ENCODE measurements around the gene APOD. TPM values are rescaled to one million over a fixed set of nuclear protein-coding genes. Genes with fewer than 3 reads are reported as not detected.
A peak's percentile ranks its signal among the peaks of the same experiment; 100 is the strongest.
"Not testable (repeated sequence)": the region's sequence is repeated elsewhere in the genome, so short reads cannot be mapped to it uniquely, and the experiment has no call there.

APOD gene
- total and polyA plus RNA-seq, 9 of the 15 experiments (the other 6 are each of a cell fraction or from before 2014, with no cell fraction given) = 0.18 to 0.50 (median 0.35) TPM; not detected in 1

DNA sequence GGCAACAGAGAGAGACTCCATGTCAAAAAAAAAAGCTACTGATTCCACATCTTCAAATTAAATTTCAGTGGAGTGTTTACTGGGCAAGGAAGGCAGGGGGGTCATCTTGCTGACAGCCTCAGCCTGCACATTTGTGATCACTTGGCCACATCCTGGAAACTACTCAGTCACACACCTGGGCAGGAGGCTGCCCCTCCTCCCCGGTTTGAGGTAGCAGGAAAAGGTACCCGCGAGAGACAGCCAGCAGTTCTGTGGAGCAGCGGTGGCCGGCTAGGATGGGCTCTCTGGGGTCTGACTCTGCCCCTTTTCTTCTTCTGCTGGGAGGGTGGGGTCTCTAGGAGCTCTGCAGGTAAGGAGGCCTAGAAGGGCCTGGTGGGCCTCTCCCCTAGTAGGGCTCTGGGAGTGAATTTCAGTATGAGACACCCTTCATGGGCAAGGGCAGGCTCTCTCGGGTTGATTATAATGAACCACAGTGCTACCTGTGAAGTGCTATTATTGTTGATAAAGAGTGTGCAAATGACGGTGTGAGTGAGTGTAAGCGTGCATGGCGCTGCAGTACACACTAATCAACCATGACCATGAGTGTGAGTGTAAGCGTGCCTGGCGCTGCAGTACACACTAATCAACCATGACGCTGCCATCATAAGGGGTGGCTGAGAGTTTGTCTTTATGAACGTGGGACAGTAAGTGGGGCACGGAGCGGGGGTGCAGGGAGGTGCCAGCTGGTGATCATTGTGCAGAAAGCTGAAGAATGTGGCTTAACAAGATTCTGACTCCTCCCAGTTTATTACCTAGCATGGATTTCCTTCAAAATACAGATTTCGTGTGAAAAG, 31.1 kb upstream of the APOD start:
- not testable (repeated sequence) for H4K20me1 ChIP-seq (replicated peaks; ENCODE audit: control insufficient read depth, insufficient read depth, low read length); H3K79me2 ChIP-seq (ENCODE audit: control insufficient read depth, insufficient read depth, low read length); FAIRE-seq; H3K4me2 ChIP-seq (ENCODE audit: insufficient read depth, low read length); BruUV-seq (replicated peaks); H3K4me3 ChIP-seq; H3K27ac ChIP-seq (ENCODE audit: extremely low read depth, low read depth, low read length); H3K9me3 ChIP-seq (replicated peaks; ENCODE audit: control insufficient read depth, insufficient read depth, low read depth, low read length); DNase-seq (ENCODE audit: extremely low read depth in 1 of 4, low spot score in 3 of 4); ATAC-seq; H2AFZ ChIP-seq (ENCODE audit: low read depth, low read length); H3K9me1 ChIP-seq (ENCODE audit: control insufficient read depth, insufficient read depth, low read length); H3K36me3 ChIP-seq (ENCODE audit: control insufficient read depth, insufficient read depth, low read length); H3K4me1 ChIP-seq (replicated peaks in 1 of 2; ENCODE audit: control insufficient read depth in 2 of 2, insufficient read depth in 2 of 2, low read length in 2 of 2); H3K9ac ChIP-seq (ENCODE audit: insufficient read depth in 1 of 2, low read depth in 2 of 2, low read length in 2 of 2)
- peaks cover 5 to 23% of the 10 kb centered on the region in 2 experiments; a peak in 3 of 5 replicates for H3K27me3 ChIP-seq (ENCODE audit: control insufficient read depth in 2 of 2, insufficient read depth in 2 of 2, low read length in 2 of 2)
- in situ Hi-C loops (cut with MboI) (loop anchor here (5.0 kb wide), 1 partner anchor 102 kb away; no protein-coding TSS in a partner anchor), intact Hi-C loops (cut with micrococcal nuclease) (loop anchor here (5.0 kb wide), 2 partner anchors 38 to 58 kb away; no protein-coding TSS in a partner anchor)
- ChIA-PET POLR2A (interaction anchor here (1.2 kb wide), 1 partner anchor 10 kb away, joined by 5 read pairs; no protein-coding TSS in a partner anchor), CTCF (ENCODE audit: low intra/inter-chr PET ratio) (interaction anchor here (0.6 kb wide), 1 partner anchor 142 kb away, joined by 4 read pairs; no protein-coding TSS in a partner anchor)
- 38% methylated on average over 10 of the region's 16 CpGs for WGBS (ENCODE audit: insufficient coverage, low coverage, missing lambda C conversion rate)

DNA sequence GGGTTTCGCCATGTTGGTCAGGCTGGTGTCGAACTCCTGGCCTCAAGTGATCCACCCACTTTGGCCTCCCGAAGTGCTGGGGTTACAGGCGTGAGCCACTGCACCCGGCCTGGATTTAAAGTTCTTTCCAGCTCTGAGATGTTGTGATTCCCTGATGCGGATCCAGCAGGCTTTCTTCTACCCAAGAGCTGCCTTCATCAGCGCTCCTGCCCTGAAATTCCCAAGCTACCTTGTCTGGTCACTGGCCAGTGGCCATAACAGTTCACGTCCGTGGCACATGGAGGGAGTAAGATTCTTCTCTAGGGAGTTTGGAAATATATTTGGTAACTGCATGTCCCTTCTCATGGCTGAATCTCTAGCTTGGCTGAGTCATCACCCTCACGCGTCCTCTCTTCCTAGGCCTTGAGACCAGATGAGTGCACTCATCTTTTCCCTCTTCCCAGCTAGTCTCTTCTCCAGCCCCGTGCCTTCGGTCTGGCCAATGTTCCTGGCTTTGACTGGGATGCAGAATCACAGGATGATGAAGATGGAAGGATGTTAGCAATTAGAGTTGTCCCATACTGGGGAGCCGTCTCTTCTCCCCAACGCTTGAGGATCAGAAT, 29.8 kb upstream of the APOD start:
- H3K27ac ChIP-seq (ENCODE audit: extremely low read depth, low read depth, low read length) = no peak overlapping the region
- no peaks in the 10 kb centered on the region for H3K36me3 ChIP-seq (ENCODE audit: control insufficient read depth, insufficient read depth, low read length)
- in situ Hi-C loops (cut with MboI) = no loop called here
- peaks cover 0 to 5% of the 10 kb centered on the region in 2 experiments; a peak in 2 of 5 replicates for H3K4me1 ChIP-seq (replicated peaks in 1 of 2; ENCODE audit: control insufficient read depth in 2 of 2, insufficient read depth in 2 of 2, low read length in 2 of 2)
- DNase-seq (ENCODE audit: extremely low read depth in 1 of 4, low spot score in 3 of 4) = no peak
- ChIA-PET POLR2A (interaction anchor here (0.7 to 1.2 kb wide), 2 partner anchors 8 to 392 kb away, joined by 4 to 5 read pairs; no protein-coding TSS in a partner anchor), CTCF (ENCODE audit: low intra/inter-chr PET ratio) (no interaction called here)
- no peaks in the 10 kb centered on the region for H3K9me3 ChIP-seq (replicated peaks; ENCODE audit: control insufficient read depth, insufficient read depth, low read depth, low read length)
- H3K9ac ChIP-seq (ENCODE audit: insufficient read depth in 1 of 2, low read depth in 2 of 2, low read length in 2 of 2) = no peak overlapping the region
- no peaks in the 10 kb centered on the region for H3K9me1 ChIP-seq (ENCODE audit: control insufficient read depth, insufficient read depth, low read length)
- no peaks in the 10 kb centered on the region for H3K79me2 ChIP-seq (ENCODE audit: control insufficient read depth, insufficient read depth, low read length)
- no peak overlapping the region for H3K4me3 ChIP-seq
- ATAC-seq = no peak
- intact Hi-C loops (cut with micrococcal nuclease) = loop anchor here (5.0 kb wide), 2 partner anchors 36 to 56 kb away; no protein-coding TSS in a partner anchor
- peaks cover 5 to 20% of the 10 kb centered on the region in 2 experiments; a peak in 3 of 5 replicates for H3K27me3 ChIP-seq (ENCODE audit: control insufficient read depth in 2 of 2, insufficient read depth in 2 of 2, low read length in 2 of 2)
- H3K4me2 ChIP-seq (ENCODE audit: insufficient read depth, low read length) = no peak overlapping the region
- no peaks in the 10 kb centered on the region for H4K20me1 ChIP-seq (replicated peaks; ENCODE audit: control insufficient read depth, insufficient read depth, low read length)
- no peak for FAIRE-seq
- 16% methylated on average over 13 of the region's 15 CpGs for WGBS (ENCODE audit: insufficient coverage, low coverage, missing lambda C conversion rate)
- TF ChIP-seq DNMT1 (IDR thresholded peaks at IDR 0.05) (no peak), JUND (IDR thresholded peaks at IDR 0.05; ENCODE audit: borderline replicate concordance, low read depth, low read length) (0 out of 2 replicates have a peak, but pooled peaks have one; percentile 15), JUND (tag; IDR thresholded peaks at IDR 0.05; ENCODE audit: borderline replicate concordance, low read depth, low read length) (no peak), PURB (CRISPR knock-in tag; IDR thresholded peaks at IDR 0.05; ENCODE audit: low read depth) (no peak), ZBTB8A (IDR thresholded peaks at IDR 0.05; ENCODE audit: partially characterized antibody) (no peak)
- TF ChIP-seq, protein P1, sequence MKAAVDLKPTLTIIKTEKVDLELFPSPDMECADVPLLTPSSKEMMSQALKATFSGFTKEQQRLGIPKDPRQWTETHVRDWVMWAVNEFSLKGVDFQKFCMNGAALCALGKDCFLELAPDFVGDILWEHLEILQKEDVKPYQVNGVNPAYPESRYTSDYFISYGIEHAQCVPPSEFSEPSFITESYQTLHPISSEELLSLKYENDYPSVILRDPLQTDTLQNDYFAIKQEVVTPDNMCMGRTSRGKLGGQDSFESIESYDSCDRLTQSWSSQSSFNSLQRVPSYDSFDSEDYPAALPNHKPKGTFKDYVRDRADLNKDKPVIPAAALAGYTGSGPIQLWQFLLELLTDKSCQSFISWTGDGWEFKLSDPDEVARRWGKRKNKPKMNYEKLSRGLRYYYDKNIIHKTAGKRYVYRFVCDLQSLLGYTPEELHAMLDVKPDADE (conservative IDR thresholded peaks at IDR 0.05; ENCODE audit: control insufficient read depth, low read depth, low read length) = no peak
- no peak overlapping the region for H2AFZ ChIP-seq (ENCODE audit: low read depth, low read length)
- BruUV-seq (replicated peaks) = no TSS peak
